HepG2 (cell line): ENCODE measurements around the gene DHX29. TPM values are rescaled to one million over a fixed set of nuclear protein-coding genes. Genes with fewer than 3 reads are reported as not detected.
A peak's percentile ranks its signal among the peaks of the same experiment; 100 is the strongest.

Experiments used
- DBP ChIP-seq: sonication (generic); formaldehyde crosslinking; IDR thresholded peaks from 2 replicates; pipeline ENCODE4 v1.4.0; 2020; ENCODE audit warnings: missing genetic modification reagents; ENCODE audit errors: not compliant biosample characterization
- FOXK2 ChIP-seq: fragments of 450-650 bp; IDR thresholded peaks from 2 replicates; pipeline ENCODE4 v1.6.1; 2016
- HDAC1 ChIP-seq: sonication (generic); formaldehyde crosslinking; IDR thresholded peaks from 2 replicates; pipeline ENCODE4 v1.5.1; 2020; ENCODE audit warnings: mild to moderate bottlenecking, missing genetic modification reagents
- HNF4A ChIP-seq: sonication (generic); formaldehyde crosslinking; IDR thresholded peaks from 2 replicates; pipeline ENCODE4 v1.4.0; 2020; ENCODE audit warnings: missing genetic modification reagents
- KLF15 ChIP-seq: sonication (generic); formaldehyde crosslinking; IDR thresholded peaks from 2 replicates; pipeline ENCODE4 v1.8.1; 2023; ENCODE audit warnings: borderline replicate concordance, mild to moderate bottlenecking, inconsistent platforms, missing genetic modification reagents, mixed read lengths
- PATZ1 ChIP-seq: sonication (generic); formaldehyde crosslinking; IDR thresholded peaks from 2 replicates; pipeline ENCODE4 v1.4.0; 2020; ENCODE audit warnings: missing genetic modification reagents
- RFX3 ChIP-seq: IDR thresholded peaks from 2 replicates; pipeline ENCODE4 v1.6.1; 2016; ENCODE audit warnings: missing biosample characterization, missing genetic modification reagents
- SALL1 ChIP-seq: sonication (generic); formaldehyde crosslinking; IDR thresholded peaks from 2 replicates; pipeline ENCODE4 v1.8.0; 2022; ENCODE audit warnings: mild to moderate bottlenecking, missing genetic modification reagents
- ZNF331 ChIP-seq: sonication (generic); formaldehyde crosslinking; IDR thresholded peaks from 2 replicates; pipeline ENCODE4 v1.4.0; 2020; ENCODE audit warnings: missing genetic modification reagents
- polyA plus RNA-seq, 8 experiments: library from polyadenylated mRNA; depleted of rRNA in 3 of 8; stranded (reverse) in 7 of 8; unstranded in 1 of 8; fragments of >200 nt; fragmentation: Illumina TruSeq in 4 of 8; extraction: Trizol in 4 of 8; gene quantifications; 2 replicates each; pipeline versions ENCODE4 v1.2.1 to v1.2.3, GENCODE V29; 2011 to 2016; ENCODE audit warnings: low read depth in 4 of 8, missing spikeins in 1 of 8, mixed read lengths in 1 of 8; ENCODE audit not compliant: insufficient read depth in 1 of 8
- total RNA-seq, 5 experiments: library from RNA; depleted of rRNA; stranded (reverse); fragments of >200 nt; fragmentation: Illumina TruSeq; extraction: Trizol; gene quantifications; 2 replicates each; pipeline ENCODE4 v1.2.3, GENCODE V29; 2016; ENCODE audit warnings: low read depth in 1 of 5

Gene DHX29
- total and polyA plus RNA-seq, 2 of the 13 experiments (the other 11 are each of a cell fraction or from before 2014, with no cell fraction given), result 1.9 to 22.0 TPM

GRCh38 chr5:55232985-55233928, 74.2 kb downstream of the DHX29 start, which contains the start of gene CCNO (continued):
- TF ChIP-seq HNF4A, result no peak
- no peak for TF ChIP-seq DBP
- TF ChIP-seq ZNF331 (CRISPR knock-in tag), result no peak
- TF ChIP-seq HDAC1 (CRISPR knock-in tag), result 0 out of 2 replicates have a peak, but pooled peaks have one; percentile 33
- TF ChIP-seq SALL1 (CRISPR knock-in tag), result peak; percentile 25; the same call in 1 of the 2 replicates
- TF ChIP-seq FOXK2, result no peak
- no peak for TF ChIP-seq KLF15 (CRISPR knock-in tag)
- peak; percentile 64 for TF ChIP-seq RFX3
- 0 out of 2 replicates have a peak, but pooled peaks have one; percentile 24 for TF ChIP-seq PATZ1 (CRISPR knock-in tag)
